BJ (cell line): ENCODE data around the gene DEFB132. TPM values are rescaled to one million over a fixed set of nuclear protein-coding genes. Genes with fewer than 3 reads are reported as not detected.
A peak's percentile ranks its signal among the peaks of the same experiment; 100 is the strongest.
"Not testable (repeated sequence)": the region's sequence is repeated elsewhere in the genome, so short reads cannot be mapped to it uniquely, and the experiment has no call there.

Source experiments
- CTCF ChIA-PET: fragments of 350-600 bp; formaldehyde crosslinking; extraction: SDS; loops from one replicate; lab custom pipeline; 2021; ENCODE audit warnings: antibody characterized with exemption, inconsistent platforms; lab: Yijun Ruan, JAX
- POLR2A ChIA-PET: fragments of 300-600 bp; sonication (Branson Sonifier 250); formaldehyde crosslinking; extraction: SDS; loops from one replicate; lab custom pipeline; 2021; ENCODE audit warnings: antibody characterized with exemption; lab: Charles Lee
- DNase-seq: peaks from one replicate; pipeline ENCODE4 v3.0.0-alpha.2; 2011; ENCODE audit warnings: low read depth
- H3K27me3 ChIP-seq: 2 replicates; pipeline ENCODE4 v1.6.0; 2011; ENCODE audit warnings: low read length; ENCODE audit not compliant: control insufficient read depth, insufficient read depth
- H3K36me3 ChIP-seq: 2 replicates; pipeline ENCODE4 v1.5.1; 2011; ENCODE audit warnings: low read length; ENCODE audit not compliant: control insufficient read depth, insufficient read depth
- H3K4me3 ChIP-seq: 2 replicates; pipeline ENCODE4 v1.5.1; 2011; ENCODE audit warnings: low read depth, mild to moderate bottlenecking, control low read depth, low read length
- CTCF ChIP-seq: IDR thresholded peaks from 2 replicates; pipeline ENCODE4 v1.5.1; 2011; ENCODE audit warnings: low read depth, mild to moderate bottlenecking, control low read depth, inconsistent platforms, low read length, moderate library complexity; ENCODE audit not compliant: insufficient read depth
- polyA plus RNA-seq: library from polyadenylated mRNA; depleted of rRNA; stranded (reverse); fragments of >200 nt; gene quantifications from 2 replicates; pipeline ENCODE4 v1.2.3, GENCODE V29; 2011

DEFB132 gene
- polyA plus RNA-seq, 1 experiment = not detected

GRCh38 chr20:251354-251753, 6.2 kb upstream of the DEFB132 start:
- Histone ChIP-seq H3K36me3 (no peaks in the 10 kb centered on the region), H3K27me3 (no peaks in the 10 kb centered on the region; the same call in 1 of the 2 replicates), H3K4me3 (no peak overlapping the region)
- no peak for DNase-seq
- ChIA-PET CTCF (no interaction called here), POLR2A (no interaction called here)
- TF ChIP-seq CTCF = no peak

DNA sequence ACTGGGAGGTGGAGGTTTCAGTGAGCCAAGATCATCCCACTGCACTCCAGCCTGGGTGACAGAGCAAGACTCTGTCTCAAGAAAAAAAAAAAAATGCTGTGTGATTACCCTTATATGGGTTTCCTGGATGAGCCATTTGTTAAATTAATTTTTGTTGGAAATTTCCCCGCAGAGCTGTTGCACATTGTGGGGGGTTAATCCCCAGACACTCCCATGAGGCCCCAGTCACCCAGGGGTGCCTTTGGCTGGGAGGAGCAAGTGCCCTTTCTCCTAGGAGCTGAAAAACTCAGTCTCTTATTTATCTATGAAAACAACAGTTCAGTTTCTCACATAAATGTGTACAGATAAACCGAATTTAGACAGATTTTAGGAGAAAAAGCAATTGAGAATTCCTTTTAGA, 4.7 kb upstream of the DEFB132 start:
- ChIA-PET POLR2A (no interaction called here), CTCF (no interaction called here)
- no peak overlapping the region for H3K4me3 ChIP-seq
- no peaks in the 10 kb centered on the region; the same call in none of the 2 replicates for H3K27me3 ChIP-seq
- H3K36me3 ChIP-seq = no peaks in the 10 kb centered on the region
- DNase-seq = no peak
- no peak for TF ChIP-seq CTCF

DNA sequence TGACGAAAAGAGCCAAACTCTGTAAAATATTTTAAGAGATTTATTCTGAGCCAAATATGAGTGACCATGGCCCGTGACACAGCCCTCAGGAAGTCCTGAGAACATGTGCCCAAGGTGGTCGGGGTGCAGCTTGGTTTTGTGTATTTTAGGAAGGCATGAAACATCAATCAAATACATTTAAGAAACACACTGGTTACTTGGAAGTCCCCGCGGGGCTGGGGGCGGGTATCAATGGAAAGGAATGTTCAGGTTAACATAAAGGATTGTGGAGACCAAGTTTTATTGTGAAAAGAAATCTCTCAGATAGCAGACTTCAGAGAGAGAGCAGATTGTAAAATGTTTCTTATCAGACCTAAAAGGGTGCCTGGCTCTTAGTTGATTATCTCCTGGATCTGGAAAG, 4.1 kb upstream of the DEFB132 start:
- H3K4me3 ChIP-seq, H3K27me3 ChIP-seq, DNase-seq, POLR2A ChIA-PET, H3K36me3 ChIP-seq, CTCF ChIA-PET: not testable (repeated sequence)

GRCh38 chr20:258269-258858, 840 bp downstream of the DEFB132 start:
- no peak for TF ChIP-seq CTCF

GRCh38 chr20:258963-259362, 1.4 kb downstream of the DEFB132 start:
- Histone ChIP-seq H3K4me3 (no peak overlapping the region), H3K36me3 (no peaks in the 10 kb centered on the region), H3K27me3 (peaks cover 5% of the 10 kb centered on the region)
- ChIA-PET CTCF (interaction anchor here (0.6 to 4.0 kb wide), 8 partner anchors 9 to 127 kb away, joined by 3 to 23 read pairs (median 4); partner anchors contain the start of genes DEFB129 and NRSN2), POLR2A (no interaction called here)
- no peak for DNase-seq
- peak; percentile 36; the same call in 1 of the 2 replicates for TF ChIP-seq CTCF

More at GRCh38 chr20:258269-258858, 840 bp downstream of the DEFB132 start:
- ChIA-PET POLR2A (no interaction called here), CTCF (interaction anchor here (0.6 to 4.0 kb wide), 7 partner anchors 7 to 128 kb away, joined by 3 to 23 read pairs (median 4); partner anchors contain the start of genes DEFB129 and NRSN2)
- Histone ChIP-seq H3K4me3 (no peak overlapping the region), H3K36me3 (no peaks in the 10 kb centered on the region), H3K27me3 (peaks cover 4% of the 10 kb centered on the region)
- DNase-seq = no peak
